ENCODE data around the gene GPLD1.

The GPLD1 gene

DNA sequence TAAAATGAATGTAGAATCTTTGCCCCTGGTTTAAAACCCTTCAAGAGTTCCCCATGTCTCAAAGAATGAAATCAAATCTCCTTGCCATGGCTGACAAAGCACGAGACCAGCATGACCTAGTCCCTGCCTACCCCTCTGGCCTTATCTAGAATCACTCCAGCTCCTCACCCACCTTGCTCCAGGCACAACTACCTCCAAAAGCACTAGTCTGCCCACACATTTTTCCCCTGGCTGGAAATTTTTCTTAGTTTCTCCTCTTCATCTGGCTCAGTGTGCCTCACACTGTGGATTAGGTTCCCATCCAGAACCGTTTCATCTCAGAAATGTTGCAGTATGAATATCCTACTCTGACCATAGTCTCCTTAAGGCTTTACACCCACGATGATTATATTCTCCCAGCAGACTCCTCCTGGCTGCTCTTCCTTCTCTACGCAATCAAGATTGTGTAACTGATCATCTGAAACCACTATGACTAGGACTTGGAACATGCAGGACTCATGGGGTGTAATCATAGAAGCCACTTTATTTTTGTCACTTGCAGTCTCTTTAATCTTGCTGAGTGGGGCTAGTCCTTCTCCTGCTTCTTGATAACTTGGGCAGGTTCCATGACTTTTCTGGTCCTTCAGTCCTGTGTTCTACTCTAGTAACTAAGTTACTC lies 94.5 kb downstream of the GPLD1 start:
- no peak for ATAC-seq
- TF ChIP-seq, protein P1, sequence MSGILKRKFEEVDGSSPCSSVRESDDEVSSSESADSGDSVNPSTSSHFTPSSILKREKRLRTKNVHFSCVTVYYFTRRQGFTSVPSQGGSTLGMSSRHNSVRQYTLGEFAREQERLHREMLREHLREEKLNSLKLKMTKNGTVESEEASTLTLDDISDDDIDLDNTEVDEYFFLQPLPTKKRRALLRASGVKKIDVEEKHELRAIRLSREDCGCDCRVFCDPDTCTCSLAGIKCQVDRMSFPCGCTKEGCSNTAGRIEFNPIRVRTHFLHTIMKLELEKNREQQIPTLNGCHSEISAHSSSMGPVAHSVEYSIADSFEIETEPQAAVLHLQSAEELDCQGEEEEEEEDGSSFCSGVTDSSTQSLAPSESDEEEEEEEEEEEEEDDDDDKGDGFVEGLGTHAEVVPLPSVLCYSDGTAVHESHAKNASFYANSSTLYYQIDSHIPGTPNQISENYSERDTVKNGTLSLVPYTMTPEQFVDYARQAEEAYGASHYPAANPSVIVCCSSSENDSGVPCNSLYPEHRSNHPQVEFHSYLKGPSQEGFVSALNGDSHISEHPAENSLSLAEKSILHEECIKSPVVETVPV (CRISPR knock-in tag; IDR thresholded peaks at IDR 0.05) = no peak
- TF ChIP-seq OSR1 (CRISPR knock-in tag; IDR thresholded peaks at IDR 0.05) (no peak), ESRRG (CRISPR knock-in tag; IDR thresholded peaks at IDR 0.05) (no peak), ZNF8 (CRISPR knock-in tag; IDR thresholded peaks at IDR 0.05) (no peak), PPARA (CRISPR knock-in tag; IDR thresholded peaks at IDR 0.05; ENCODE audit: borderline replicate concordance) (no peak), RARB (CRISPR knock-in tag; IDR thresholded peaks at IDR 0.05) (no peak), ARNTL (CRISPR knock-in tag; IDR thresholded peaks at IDR 0.05; ENCODE audit: borderline replicate concordance, low read depth) (no peak), ZC3H10 (CRISPR knock-in tag; IDR thresholded peaks at IDR 0.05) (no peak), GLIS3 (CRISPR knock-in tag; IDR thresholded peaks at IDR 0.05) (no peak), ZNF70 (CRISPR knock-in tag; IDR thresholded peaks at IDR 0.05) (no peak), TOX (CRISPR knock-in tag; IDR thresholded peaks at IDR 0.05; ENCODE audit: borderline replicate concordance) (no peak), ZFP30 (CRISPR knock-in tag; IDR thresholded peaks at IDR 0.05) (no peak), ISL1 (CRISPR knock-in tag; IDR thresholded peaks at IDR 0.05) (no peak)
- TF ChIP-seq, protein P2, sequence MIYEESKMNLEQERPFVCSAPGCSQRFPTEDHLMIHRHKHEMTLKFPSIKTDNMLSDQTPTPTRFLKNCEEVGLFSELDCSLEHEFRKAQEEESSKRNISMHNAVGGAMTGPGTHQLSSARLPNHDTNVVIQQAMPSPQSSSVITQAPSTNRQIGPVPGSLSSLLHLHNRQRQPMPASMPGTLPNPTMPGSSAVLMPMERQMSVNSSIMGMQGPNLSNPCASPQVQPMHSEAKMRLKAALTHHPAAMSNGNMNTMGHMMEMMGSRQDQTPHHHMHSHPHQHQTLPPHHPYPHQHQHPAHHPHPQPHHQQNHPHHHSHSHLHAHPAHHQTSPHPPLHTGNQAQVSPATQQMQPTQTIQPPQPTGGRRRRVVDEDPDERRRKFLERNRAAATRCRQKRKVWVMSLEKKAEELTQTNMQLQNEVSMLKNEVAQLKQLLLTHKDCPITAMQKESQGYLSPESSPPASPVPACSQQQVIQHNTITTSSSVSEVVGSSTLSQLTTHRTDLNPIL (CRISPR knock-in tag; IDR thresholded peaks at IDR 0.05; ENCODE audit: low read depth) = no peak
- TF ChIP-seq, protein P3, sequence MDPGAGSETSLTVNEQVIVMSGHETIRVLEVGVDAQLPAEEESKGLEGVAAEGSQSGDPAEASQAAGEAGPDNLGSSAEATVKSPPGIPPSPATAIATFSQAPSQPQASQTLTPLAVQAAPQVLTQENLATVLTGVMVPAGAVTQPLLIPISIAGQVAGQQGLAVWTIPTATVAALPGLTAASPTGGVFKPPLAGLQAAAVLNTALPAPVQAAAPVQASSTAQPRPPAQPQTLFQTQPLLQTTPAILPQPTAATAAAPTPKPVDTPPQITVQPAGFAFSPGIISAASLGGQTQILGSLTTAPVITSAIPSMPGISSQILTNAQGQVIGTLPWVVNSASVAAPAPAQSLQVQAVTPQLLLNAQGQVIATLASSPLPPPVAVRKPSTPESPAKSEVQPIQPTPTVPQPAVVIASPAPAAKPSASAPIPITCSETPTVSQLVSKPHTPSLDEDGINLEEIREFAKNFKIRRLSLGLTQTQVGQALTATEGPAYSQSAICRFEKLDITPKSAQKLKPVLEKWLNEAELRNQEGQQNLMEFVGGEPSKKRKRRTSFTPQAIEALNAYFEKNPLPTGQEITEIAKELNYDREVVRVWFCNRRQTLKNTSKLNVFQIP (CRISPR knock-in tag; IDR thresholded peaks at IDR 0.05; ENCODE audit: borderline replicate concordance, low read depth) = no peak
- TF ChIP-seq, protein P4, sequence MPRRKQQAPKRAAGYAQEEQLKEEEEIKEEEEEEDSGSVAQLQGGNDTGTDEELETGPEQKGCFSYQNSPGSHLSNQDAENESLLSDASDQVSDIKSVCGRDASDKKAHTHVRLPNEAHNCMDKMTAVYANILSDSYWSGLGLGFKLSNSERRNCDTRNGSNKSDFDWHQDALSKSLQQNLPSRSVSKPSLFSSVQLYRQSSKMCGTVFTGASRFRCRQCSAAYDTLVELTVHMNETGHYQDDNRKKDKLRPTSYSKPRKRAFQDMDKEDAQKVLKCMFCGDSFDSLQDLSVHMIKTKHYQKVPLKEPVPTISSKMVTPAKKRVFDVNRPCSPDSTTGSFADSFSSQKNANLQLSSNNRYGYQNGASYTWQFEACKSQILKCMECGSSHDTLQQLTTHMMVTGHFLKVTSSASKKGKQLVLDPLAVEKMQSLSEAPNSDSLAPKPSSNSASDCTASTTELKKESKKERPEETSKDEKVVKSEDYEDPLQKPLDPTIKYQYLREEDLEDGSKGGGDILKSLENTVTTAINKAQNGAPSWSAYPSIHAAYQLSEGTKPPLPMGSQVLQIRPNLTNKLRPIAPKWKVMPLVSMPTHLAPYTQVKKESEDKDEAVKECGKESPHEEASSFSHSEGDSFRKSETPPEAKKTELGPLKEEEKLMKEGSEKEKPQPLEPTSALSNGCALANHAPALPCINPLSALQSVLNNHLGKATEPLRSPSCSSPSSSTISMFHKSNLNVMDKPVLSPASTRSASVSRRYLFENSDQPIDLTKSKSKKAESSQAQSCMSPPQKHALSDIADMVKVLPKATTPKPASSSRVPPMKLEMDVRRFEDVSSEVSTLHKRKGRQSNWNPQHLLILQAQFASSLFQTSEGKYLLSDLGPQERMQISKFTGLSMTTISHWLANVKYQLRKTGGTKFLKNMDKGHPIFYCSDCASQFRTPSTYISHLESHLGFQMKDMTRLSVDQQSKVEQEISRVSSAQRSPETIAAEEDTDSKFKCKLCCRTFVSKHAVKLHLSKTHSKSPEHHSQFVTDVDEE (CRISPR knock-in tag; IDR thresholded peaks at IDR 0.05) = no peak

DNA sequence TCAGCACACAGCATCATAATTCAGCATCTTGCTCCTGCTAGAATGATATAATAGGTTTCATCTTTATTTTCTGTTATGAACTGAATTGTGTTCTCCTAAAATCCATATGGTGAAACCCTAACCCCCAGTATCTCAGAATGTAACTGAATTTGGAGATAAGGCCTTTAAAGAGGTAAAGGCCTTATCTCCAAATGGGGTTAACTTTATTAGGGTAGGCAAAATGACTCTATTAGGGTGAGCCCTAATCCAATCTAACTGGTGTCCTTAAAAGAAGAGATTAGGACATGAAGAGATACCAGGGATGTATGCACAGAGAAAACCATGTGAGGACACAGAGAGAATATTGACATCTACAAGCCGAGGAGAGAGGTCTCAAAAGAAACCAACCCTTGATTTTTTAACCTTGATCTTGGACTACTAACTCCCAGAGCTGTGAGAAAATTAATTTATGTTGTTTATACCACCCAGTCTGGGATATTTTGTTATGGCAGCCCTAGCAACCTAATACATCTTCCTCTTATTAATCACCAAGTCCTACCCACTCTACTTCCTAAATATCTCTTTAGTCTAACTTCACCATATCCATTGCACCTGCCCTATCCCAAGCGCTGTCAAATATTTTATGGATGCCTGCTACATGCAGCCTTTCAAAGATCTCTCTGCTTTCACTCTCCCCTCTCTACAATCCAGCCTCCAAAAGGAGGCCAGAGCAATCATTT lies 95.2 kb downstream of the GPLD1 start:
- TF ChIP-seq OSR1 (CRISPR knock-in tag; IDR thresholded peaks at IDR 0.05) = no peak
- TF ChIP-seq, protein P3 (CRISPR knock-in tag; IDR thresholded peaks at IDR 0.05; ENCODE audit: borderline replicate concordance, low read depth) = no peak
- TF ChIP-seq, protein P1 (CRISPR knock-in tag; IDR thresholded peaks at IDR 0.05) = peak; percentile 44; the same call in 1 of the 2 replicates
- TF ChIP-seq, protein P4 (CRISPR knock-in tag; IDR thresholded peaks at IDR 0.05) = peak; percentile 80
- no peak for TF ChIP-seq ZC3H10 (CRISPR knock-in tag; IDR thresholded peaks at IDR 0.05)
- no peak for TF ChIP-seq PPARA (CRISPR knock-in tag; IDR thresholded peaks at IDR 0.05; ENCODE audit: borderline replicate concordance)
- peak; percentile 90 for TF ChIP-seq TCF4 (CRISPR knock-in tag; IDR thresholded peaks at IDR 0.05; ENCODE audit: borderline replicate concordance)
- no peak for ATAC-seq
